ENCODE results near the gene ZDHHC11B. TPM values are rescaled to one million over a fixed set of nuclear protein-coding genes. Genes with fewer than 3 reads are reported as not detected.
"Not testable (repeated sequence)": the region's sequence is repeated elsewhere in the genome, so short reads cannot be mapped to it uniquely, and the experiment has no call there.

The ZDHHC11B gene
- polyA plus RNA-seq, 1 experiment, result 0.05 TPM

GRCh38 chr5:766666-767431 lies 17.7 kb downstream of the ZDHHC11B start:
- TF ChIP-seq CTCF (IDR thresholded peaks at IDR 0.05; ENCODE audit: insufficient read depth, low read depth, low read length), result no peak
- no peak for DNase-seq (ENCODE audit: low read depth)
- Histone ChIP-seq H3K36me3 (ENCODE audit: control insufficient read depth, insufficient read depth, low read length) (no peaks in the 10 kb centered on the region), H3K27me3 (ENCODE audit: control insufficient read depth, insufficient read depth, low read length) (no peaks in the 10 kb centered on the region; the same call in none of the 2 replicates), H3K4me3 (ENCODE audit: low read depth, low read length) (no peak overlapping the region)
- CTCF ChIA-PET, result no interaction called here
- POLR2A ChIA-PET, result no interaction called here

GRCh38 chr5:765948-766631 lies 18.4 kb downstream of the ZDHHC11B start:
- H3K4me3 ChIP-seq (ENCODE audit: low read depth, low read length), result no peak overlapping the region
- no peaks in the 10 kb centered on the region for H3K36me3 ChIP-seq (ENCODE audit: control insufficient read depth, insufficient read depth, low read length)
- H3K27me3 ChIP-seq (ENCODE audit: control insufficient read depth, insufficient read depth, low read length), result no peaks in the 10 kb centered on the region; the same call in none of the 2 replicates
- CTCF ChIA-PET, result no interaction called here
- TF ChIP-seq CTCF (IDR thresholded peaks at IDR 0.05; ENCODE audit: insufficient read depth, low read depth, low read length), result no peak
- POLR2A ChIA-PET, result no interaction called here
- DNase-seq (ENCODE audit: low read depth), result no peak

GRCh38 chr5:763998-764781 lies 20.3 kb downstream of the ZDHHC11B start:
- Histone ChIP-seq H3K27me3 (ENCODE audit: control insufficient read depth, insufficient read depth, low read length) (peaks cover under 1% of the 10 kb centered on the region), H3K36me3 (ENCODE audit: control insufficient read depth, insufficient read depth, low read length) (no peaks in the 10 kb centered on the region), H3K4me3 (ENCODE audit: low read depth, low read length) (no peak overlapping the region)
- no peak for DNase-seq (ENCODE audit: low read depth)
- ChIA-PET POLR2A (no interaction called here), CTCF (no interaction called here)
- no peak for TF ChIP-seq CTCF (IDR thresholded peaks at IDR 0.05; ENCODE audit: insufficient read depth, low read depth, low read length)

GRCh38 chr5:763397-763796 lies 21.1 kb downstream of the ZDHHC11B start:
- peaks cover 2% of the 10 kb centered on the region for H3K27me3 ChIP-seq (ENCODE audit: control insufficient read depth, insufficient read depth, low read length)
- ChIA-PET POLR2A (no interaction called here), CTCF (no interaction called here)
- TF ChIP-seq CTCF (IDR thresholded peaks at IDR 0.05; ENCODE audit: insufficient read depth, low read depth, low read length), result no peak
- no peak for DNase-seq (ENCODE audit: low read depth)
- H3K4me3 ChIP-seq (ENCODE audit: low read depth, low read length), result no peak overlapping the region
- no peaks in the 10 kb centered on the region for H3K36me3 ChIP-seq (ENCODE audit: control insufficient read depth, insufficient read depth, low read length)

GRCh38 chr5:762996-763395 lies 21.5 kb downstream of the ZDHHC11B start:
- POLR2A ChIA-PET; DNase-seq (ENCODE audit: low read depth): not testable (repeated sequence)

More at GRCh38 chr5:762996-763395, 21.5 kb downstream of the ZDHHC11B start:
- CTCF ChIA-PET; H3K27me3 ChIP-seq (ENCODE audit: control insufficient read depth, insufficient read depth, low read length); H3K36me3 ChIP-seq (ENCODE audit: control insufficient read depth, insufficient read depth, low read length); H3K4me3 ChIP-seq (ENCODE audit: low read depth, low read length): not testable (repeated sequence)

Measured in BJ (cell line).